K562 (cell line): ENCODE measurements around the gene CKM. TPM values are rescaled to one million over a fixed set of nuclear protein-coding genes. Genes with fewer than 3 reads are reported as not detected.

Experiments used
- ATAC-seq: fragments of 200-7000 bp; cut with Tn5 transposase; 3 replicates; pipeline ENCODE4 v1.9.1; 2020; ENCODE audit warnings: moderate library complexity
- BruUV-seq: library from RNA; stranded (reverse); fragments of 400-500 nt; replicated peaks from 2 replicates; lab custom pipeline; 2021; lab: Mats Ljungman, UMichigan
- CTCF ChIA-PET: fragments of 300-600 bp; formaldehyde crosslinking; extraction: SDS; loops from one replicate; lab custom pipeline; 2021; ENCODE audit warnings: low intra/inter-chr PET ratio; lab: Yijun Ruan, JAX
- POLR2A ChIA-PET: fragments of 300-600, 350-650 bp; sonication (Branson Sonifier 250); formaldehyde crosslinking; extraction: SDS; loops from one replicate; lab custom pipeline; 2021; ENCODE audit warnings: antibody characterized with exemption, inconsistent platforms; lab: Yijun Ruan, JAX
- DNase-seq, 4 experiments: peaks; one replicate each; pipeline versions ENCODE4 v3.0.0 to v3.0.0-alpha.2; 2011 to 2018; ENCODE audit warnings: low spot score in 3 of 4, mixed read lengths in 3 of 4; ENCODE audit errors: extremely low read depth in 1 of 4
- FAIRE-seq: peaks from 2 replicates; lab custom pipeline; 2011; peaks lifted over from hg19 to GRCh38; lab: Jason Lieb, UNC
- H2AFZ ChIP-seq: 2 replicates; pipeline ENCODE4 v1.6.0; 2011; ENCODE audit warnings: low read depth, low read length, control low read depth, inconsistent platforms
- H3K27ac ChIP-seq: fragments of 200-600 bp; 3 replicates; pipeline ENCODE4 v1.8.0; 2011; ENCODE audit warnings: low read depth, mild to moderate bottlenecking, control low read depth, inconsistent platforms, low read length, moderate library complexity, mixed read lengths; ENCODE audit errors: extremely low read depth
- H3K27me3 ChIP-seq, 2 experiments: fragments of 300-600 bp in 1 of 2; 2 replicates in 1 of 2; 3 replicates in 1 of 2; pipeline versions ENCODE4 v1.6.0 to v1.8.0; 2011; ENCODE audit warnings: inconsistent platforms in 2 of 2, low read length in 2 of 2, mild to moderate bottlenecking in 1 of 2, mixed read lengths in 1 of 2, moderate library complexity in 1 of 2; ENCODE audit not compliant: control insufficient read depth in 2 of 2, insufficient read depth in 2 of 2
- H3K36me3 ChIP-seq: fragments of 300-600 bp; 3 replicates; pipeline ENCODE4 v1.8.0; 2011; ENCODE audit warnings: mild to moderate bottlenecking, low read length, inconsistent platforms; ENCODE audit not compliant: control insufficient read depth, insufficient read depth
- H3K4me1 ChIP-seq, 2 experiments: fragments of 200-600 bp in 1 of 2; replicated peaks in 1 of 2; 2 replicates in 1 of 2; 3 replicates in 1 of 2; pipeline versions ENCODE4 v1.5.1 to v1.8.0; 2011; ENCODE audit warnings: inconsistent platforms in 2 of 2, low read length in 2 of 2, mild to moderate bottlenecking in 1 of 2, mixed read lengths in 1 of 2, moderate library complexity in 1 of 2; ENCODE audit not compliant: control insufficient read depth in 2 of 2, insufficient read depth in 2 of 2
- H3K4me2 ChIP-seq: 2 replicates; pipeline ENCODE4 v1.6.1; 2011; ENCODE audit warnings: low read length, control low read depth, inconsistent platforms, mixed read lengths; ENCODE audit not compliant: insufficient read depth
- H3K4me3 ChIP-seq: fragments of 200-600 bp; sonication (generic), shearing (Covaris generic); 2 replicates; pipeline ENCODE4 v1.5.1; 2016; ENCODE audit warnings: control low read depth, inconsistent platforms
- H3K79me2 ChIP-seq: fragments of 200-600 bp; 3 replicates; pipeline ENCODE4 v1.8.0; 2011; ENCODE audit warnings: low read length, inconsistent platforms; ENCODE audit not compliant: control insufficient read depth, insufficient read depth
- H3K9ac ChIP-seq, 2 experiments: 2 replicates each; pipeline versions ENCODE4 v1.6.0 to v1.6.1; 2011; ENCODE audit warnings: low read depth in 2 of 2, low read length in 2 of 2, control low read depth in 1 of 2, inconsistent platforms in 1 of 2, mild to moderate bottlenecking in 1 of 2, mixed read lengths in 1 of 2; ENCODE audit not compliant: insufficient read depth in 1 of 2
- H3K9me1 ChIP-seq: one replicate; pipeline ENCODE4 v1.6.0; 2011; ENCODE audit warnings: inconsistent platforms, mild to moderate bottlenecking, low read length, moderate library complexity; ENCODE audit not compliant: control insufficient read depth, insufficient read depth
- H3K9me3 ChIP-seq: replicated peaks from 2 replicates; pipeline ENCODE4 v1.5.1; 2011; ENCODE audit warnings: low read depth, low read length, inconsistent platforms; ENCODE audit not compliant: control insufficient read depth, insufficient read depth
- H4K20me1 ChIP-seq: replicated peaks from 2 replicates; pipeline ENCODE4 v1.6.1; 2011; ENCODE audit warnings: low read length, inconsistent platforms, mixed read lengths; ENCODE audit not compliant: control insufficient read depth, insufficient read depth
- BCOR ChIP-seq: fragments of 450-650 bp; IDR thresholded peaks from 2 replicates; pipeline ENCODE4 v1.6.1; 2016
- KDM1A ChIP-seq, 2 experiments: fragments of 450-650 bp; IDR thresholded peaks; 2 replicates each; pipeline ENCODE4 v1.6.1; 2016; ENCODE audit warnings: mild to moderate bottlenecking in 2 of 2
- NFIC ChIP-seq: fragments of 450-650 bp; IDR thresholded peaks from 2 replicates; pipeline ENCODE4 v1.6.1; 2017; ENCODE audit warnings: mild to moderate bottlenecking, inconsistent platforms
- RBM25 ChIP-seq: fragments of 200-400 bp; formaldehyde crosslinking; IDR thresholded peaks from 2 replicates; pipeline ENCODE4 v1.6.1; 2018; ENCODE audit warnings: low read length, low read depth, moderate library complexity; ENCODE audit not compliant: severe bottlenecking
- RCOR1 ChIP-seq, 2 experiments: IDR thresholded peaks; 2 replicates each; pipeline ENCODE4 v1.6.1; 2012; ENCODE audit warnings: low read depth in 2 of 2, low read length in 2 of 2, borderline replicate concordance in 1 of 2, improper control_type of control experiment in 1 of 2
- SRSF7 ChIP-seq: fragments of 200-400 bp; formaldehyde crosslinking; optimal IDR thresholded peaks from 2 replicates; pipeline ENCODE3; 2017; ENCODE audit warnings: mild to moderate bottlenecking, low read depth, low read length
- U2AF1 ChIP-seq: fragments of 200-400 bp; formaldehyde crosslinking; optimal IDR thresholded peaks from 2 replicates; pipeline ENCODE3; 2017; ENCODE audit warnings: mild to moderate bottlenecking, low read depth, low read length, moderate library complexity
- WGBS: fragments of 100-300 bp; shearing (Covaris generic); methylation state at CpG from one replicate; pipeline ENCODE4 v1.1.6; 2016; ENCODE audit warnings: low coverage, mixed read lengths; ENCODE audit not compliant: insufficient coverage; ENCODE audit errors: missing lambda C conversion rate; 5-methylcytosine and 5-hydroxymethylcytosine counted together
- in situ Hi-C: fragments of 300-500 bp; cut with MboI; formaldehyde crosslinking; loops from 4 replicates; pipeline ENCODE4 v1.15.0; 2018; ENCODE audit warnings: inconsistent platforms, mixed read lengths
- intact Hi-C: fragments of 100-400 bp; cut with micrococcal nuclease; formaldehyde crosslinking; loops from 2 replicates; pipeline ENCODE4 v1.14.2; 2022
- polyA plus RNA-seq, 8 experiments: library from polyadenylated mRNA; depleted of rRNA in 4 of 8; stranded (reverse) in 5 of 8; unstranded in 3 of 8; fragments of >200 nt; fragmentation: Nextera tagmentation in 2 of 8; fragmentation: Illumina TruSeq in 1 of 8; extraction: Ambion mirVana in 2 of 8; extraction: Trizol in 1 of 8; gene quantifications; 2 replicates each; pipeline versions ENCODE4 v1.2.1 to v1.2.3, GENCODE V29; 2011 to 2014; ENCODE audit warnings: inconsistent platforms in 1 of 8, missing spikeins in 1 of 8
- total RNA-seq, 7 experiments: library from RNA; depleted of rRNA in 6 of 7; stranded (reverse); fragments of >200 nt in 6 of 7; fragmentation: Illumina TruSeq in 2 of 7; extraction: Trizol in 2 of 7; gene quantifications; 2 replicates each; pipeline versions ENCODE4 v1.2.1 to v1.2.3, GENCODE V29; 2011 to 2021; ENCODE audit warnings: low replicate concordance in 1 of 7

CKM gene
- total and polyA plus RNA-seq, 9 of the 15 experiments (the other 6 are each of a cell fraction or from before 2014, with no cell fraction given): 0.06 to 0.17 (median 0.09) TPM; not detected in 4

GRCh38 chr19:45271735-45272108 is 51.0 kb downstream of the CKM start:
- H4K20me1 ChIP-seq: no peaks in the 10 kb centered on the region
- no peaks in the 10 kb centered on the region for H3K9me3 ChIP-seq
- no peak overlapping the region for H2AFZ ChIP-seq
- ATAC-seq (no peak), FAIRE-seq (no peak), DNase-seq (no peak)
- H3K36me3 ChIP-seq: peaks cover 35% of the 10 kb centered on the region; the same call in 2 of the 3 replicates
- CTCF ChIA-PET: no interaction called here
- intact Hi-C loops (no loop called here), in situ Hi-C loops (no loop called here)
- POLR2A ChIA-PET: no interaction called here
- H3K4me3 ChIP-seq: no peak overlapping the region
- TF ChIP-seq U2AF1: no peak
- peak; percentile 36; the same call in 1 of the 2 replicates for TF ChIP-seq NFIC
- peak; percentile 70 for TF ChIP-seq BCOR
- peaks cover 17 to 27% of the 10 kb centered on the region in 2 experiments; a peak in 4 of 5 replicates for H3K4me1 ChIP-seq
- H3K9me1 ChIP-seq: no peaks in the 10 kb centered on the region
- H3K4me2 ChIP-seq: no peak overlapping the region
- no peaks in the 10 kb centered on the region for H3K27me3 ChIP-seq
- WGBS: 58% methylated on average over 7 of the region's 7 CpGs
- H3K27ac ChIP-seq: no peak overlapping the region
- no peaks in the 10 kb centered on the region for H3K79me2 ChIP-seq
- no TSS peak for BruUV-seq
- H3K9ac ChIP-seq: peak overlapping the region in 1 of 2 experiments; percentile 21; a peak in 1 of 4 replicates

- peaks cover 17 to 27% of the 10 kb centered on the region in 2 experiments; a peak in 4 of 5 replicates for H3K4me1 ChIP-seq
- H3K4me2 ChIP-seq: no peak overlapping the region
- in situ Hi-C loops: no loop called here
- peaks cover 38% of the 10 kb centered on the region; the same call in 2 of the 3 replicates for H3K36me3 ChIP-seq
- TF ChIP-seq KDM1A (IDR thresholded peaks at IDR 0.05): peak; percentile 27 to 77; a peak in 2 of 4 replicates
- peak; percentile 85 for TF ChIP-seq BCOR
- 0 out of 4 replicates have a peak, but pooled peaks of 1 of the 2 experiments have one; percentile 4 for TF ChIP-seq RCOR1 (IDR thresholded peaks at IDR 0.05; ENCODE audit: borderline replicate concordance in 1 of 2, low read depth in 2 of 2, low read length in 2 of 2)
- no peak for TF ChIP-seq SRSF7
- peak; percentile 84 for TF ChIP-seq RBM25
- no peaks in the 10 kb centered on the region for H3K27me3 ChIP-seq
- no peaks in the 10 kb centered on the region for H3K9me3 ChIP-seq
- H3K27ac ChIP-seq: no peak overlapping the region
- H3K79me2 ChIP-seq: no peaks in the 10 kb centered on the region
- DNase-seq: no peak
- WGBS: 85% methylated on average over 6 of the region's 21 CpGs
- ChIA-PET POLR2A (no interaction called here), CTCF (no interaction called here)
- no TSS peak for BruUV-seq
- H4K20me1 ChIP-seq: no peaks in the 10 kb centered on the region
- no peak for FAIRE-seq
- H3K4me3 ChIP-seq: no peak overlapping the region
- intact Hi-C loops: no loop called here
- H3K9me1 ChIP-seq: no peaks in the 10 kb centered on the region
- peak overlapping the region in 1 of 2 experiments; percentile 5; a peak in 1 of 4 replicates for H3K9ac ChIP-seq
- ATAC-seq: no peak
- H2AFZ ChIP-seq: no peak overlapping the region
Observed at GRCh38 chr19:45271098-45271734, 51.5 kb downstream of the CKM start.
